ENCODE measurements around the gene DDX54.

Gene DDX54

GRCh38 chr12:113115455-113116126, 69.7 kb downstream of the DDX54 start:
- no peak for DNase-seq

GRCh38 chr12:113114447-113115178, 70.7 kb downstream of the DDX54 start:
- no peak for DNase-seq

GRCh38 chr12:113113397-113113796, 71.9 kb downstream of the DDX54 start:
- DNase-seq = no peak

- no peak for DNase-seq
These were observed 73.0 kb downstream of the DDX54 start for GRCh38 chr12:113112043-113112899.

- DNase-seq = no peak
These were observed 74.0 kb downstream of the DDX54 start for GRCh38 chr12:113111247-113111646.

- DNase-seq = no peak
These were observed 75.2 kb downstream of the DDX54 start for GRCh38 chr12:113109872-113110599.

GRCh38 chr12:113109360-113109759, 75.9 kb downstream of the DDX54 start:
- DNase-seq = no peak

GRCh38 chr12:113108308-113108707, 77.0 kb downstream of the DDX54 start:
- no peak for DNase-seq
